Measurements from ENCODE around the gene OPHN1.

DNA sequence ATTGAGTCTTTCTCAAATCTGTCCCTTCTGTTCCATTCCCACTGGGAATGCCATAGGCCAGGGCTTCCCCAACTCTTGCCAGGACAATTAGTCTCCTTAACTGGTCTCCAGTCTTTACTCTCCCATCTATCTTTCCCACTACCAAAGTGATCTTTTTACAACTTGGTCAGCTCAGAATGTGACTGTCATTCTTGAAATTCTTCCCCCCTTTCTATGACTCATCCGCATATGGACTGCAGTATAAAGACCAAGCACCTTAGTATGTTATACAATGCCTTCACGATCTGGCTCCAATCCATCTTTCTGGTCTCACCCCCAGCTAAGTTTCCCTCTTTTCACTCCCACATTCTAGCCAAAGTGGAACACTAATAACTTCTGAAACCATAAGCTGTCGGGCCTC, 383.8 kb downstream of the OPHN1 start:
- TF ChIP-seq, protein P1, sequence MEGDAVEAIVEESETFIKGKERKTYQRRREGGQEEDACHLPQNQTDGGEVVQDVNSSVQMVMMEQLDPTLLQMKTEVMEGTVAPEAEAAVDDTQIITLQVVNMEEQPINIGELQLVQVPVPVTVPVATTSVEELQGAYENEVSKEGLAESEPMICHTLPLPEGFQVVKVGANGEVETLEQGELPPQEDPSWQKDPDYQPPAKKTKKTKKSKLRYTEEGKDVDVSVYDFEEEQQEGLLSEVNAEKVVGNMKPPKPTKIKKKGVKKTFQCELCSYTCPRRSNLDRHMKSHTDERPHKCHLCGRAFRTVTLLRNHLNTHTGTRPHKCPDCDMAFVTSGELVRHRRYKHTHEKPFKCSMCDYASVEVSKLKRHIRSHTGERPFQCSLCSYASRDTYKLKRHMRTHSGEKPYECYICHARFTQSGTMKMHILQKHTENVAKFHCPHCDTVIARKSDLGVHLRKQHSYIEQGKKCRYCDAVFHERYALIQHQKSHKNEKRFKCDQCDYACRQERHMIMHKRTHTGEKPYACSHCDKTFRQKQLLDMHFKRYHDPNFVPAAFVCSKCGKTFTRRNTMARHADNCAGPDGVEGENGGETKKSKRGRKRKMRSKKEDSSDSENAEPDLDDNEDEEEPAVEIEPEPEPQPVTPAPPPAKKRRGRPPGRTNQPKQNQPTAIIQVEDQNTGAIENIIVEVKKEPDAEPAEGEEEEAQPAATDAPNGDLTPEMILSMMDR (IDR thresholded peaks at IDR 0.05; ENCODE audit: poor library complexity, severe bottlenecking), result no peak
- TF ChIP-seq EP300 (conservative IDR thresholded peaks at IDR 0.05; ENCODE audit: poor library complexity, severe bottlenecking), result no peak
